ENCODE data around the gene LCNL1.

DNA sequence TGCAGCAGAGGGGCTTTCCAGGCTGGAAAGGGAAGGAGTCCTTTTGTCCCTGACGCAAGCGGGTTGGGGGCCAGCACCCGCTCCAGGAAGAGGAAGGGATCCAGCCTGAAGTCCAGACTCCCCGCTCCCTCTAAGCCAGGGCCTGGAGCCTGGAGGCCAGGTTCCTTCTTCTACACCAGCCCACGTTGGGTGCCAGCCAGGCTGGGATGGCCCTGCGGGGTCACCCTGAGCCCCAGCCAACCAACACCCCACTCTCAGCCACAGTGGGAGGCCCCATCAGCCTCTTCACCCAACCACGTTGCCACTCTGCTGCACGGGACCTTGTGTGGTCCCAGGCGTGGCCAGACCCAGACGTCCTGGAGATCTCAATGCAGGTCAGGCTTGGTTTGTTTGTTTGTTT is 50.1 kb downstream of the LCNL1 start:
- TF ChIP-seq GABPA (IDR thresholded peaks at IDR 0.05; ENCODE audit: low read depth) (no peak), ZNF274 (IDR thresholded peaks at IDR 0.05; ENCODE audit: insufficient read depth, insufficient read length) (no peak), STAT1 (conservative IDR thresholded peaks at IDR 0.05) (no peak)
- TF ChIP-seq, protein P1, sequence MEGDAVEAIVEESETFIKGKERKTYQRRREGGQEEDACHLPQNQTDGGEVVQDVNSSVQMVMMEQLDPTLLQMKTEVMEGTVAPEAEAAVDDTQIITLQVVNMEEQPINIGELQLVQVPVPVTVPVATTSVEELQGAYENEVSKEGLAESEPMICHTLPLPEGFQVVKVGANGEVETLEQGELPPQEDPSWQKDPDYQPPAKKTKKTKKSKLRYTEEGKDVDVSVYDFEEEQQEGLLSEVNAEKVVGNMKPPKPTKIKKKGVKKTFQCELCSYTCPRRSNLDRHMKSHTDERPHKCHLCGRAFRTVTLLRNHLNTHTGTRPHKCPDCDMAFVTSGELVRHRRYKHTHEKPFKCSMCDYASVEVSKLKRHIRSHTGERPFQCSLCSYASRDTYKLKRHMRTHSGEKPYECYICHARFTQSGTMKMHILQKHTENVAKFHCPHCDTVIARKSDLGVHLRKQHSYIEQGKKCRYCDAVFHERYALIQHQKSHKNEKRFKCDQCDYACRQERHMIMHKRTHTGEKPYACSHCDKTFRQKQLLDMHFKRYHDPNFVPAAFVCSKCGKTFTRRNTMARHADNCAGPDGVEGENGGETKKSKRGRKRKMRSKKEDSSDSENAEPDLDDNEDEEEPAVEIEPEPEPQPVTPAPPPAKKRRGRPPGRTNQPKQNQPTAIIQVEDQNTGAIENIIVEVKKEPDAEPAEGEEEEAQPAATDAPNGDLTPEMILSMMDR (IDR thresholded peaks at IDR 0.05 in 2 of 3, conservative IDR thresholded peaks at IDR 0.05 in 1 of 3; ENCODE audit: control insufficient read depth in 2 of 3, extremely low read depth in 1 of 3, insufficient read depth in 1 of 3, low read depth in 3 of 3, low read length in 3 of 3), result no peak
- TF ChIP-seq, protein P2, sequence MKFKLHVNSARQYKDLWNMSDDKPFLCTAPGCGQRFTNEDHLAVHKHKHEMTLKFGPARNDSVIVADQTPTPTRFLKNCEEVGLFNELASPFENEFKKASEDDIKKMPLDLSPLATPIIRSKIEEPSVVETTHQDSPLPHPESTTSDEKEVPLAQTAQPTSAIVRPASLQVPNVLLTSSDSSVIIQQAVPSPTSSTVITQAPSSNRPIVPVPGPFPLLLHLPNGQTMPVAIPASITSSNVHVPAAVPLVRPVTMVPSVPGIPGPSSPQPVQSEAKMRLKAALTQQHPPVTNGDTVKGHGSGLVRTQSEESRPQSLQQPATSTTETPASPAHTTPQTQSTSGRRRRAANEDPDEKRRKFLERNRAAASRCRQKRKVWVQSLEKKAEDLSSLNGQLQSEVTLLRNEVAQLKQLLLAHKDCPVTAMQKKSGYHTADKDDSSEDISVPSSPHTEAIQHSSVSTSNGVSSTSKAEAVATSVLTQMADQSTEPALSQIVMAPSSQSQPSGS (IDR thresholded peaks at IDR 0.05; ENCODE audit: low read length), result no peak
